ENCODE data around the gene RCAN2. TPM values are rescaled to one million over a fixed set of nuclear protein-coding genes. Genes with fewer than 3 reads are reported as not detected.

The RCAN2 gene
- total and polyA plus RNA-seq, 2 experiments from 2014 or later, result 6.0 to 9.3 TPM

DNA sequence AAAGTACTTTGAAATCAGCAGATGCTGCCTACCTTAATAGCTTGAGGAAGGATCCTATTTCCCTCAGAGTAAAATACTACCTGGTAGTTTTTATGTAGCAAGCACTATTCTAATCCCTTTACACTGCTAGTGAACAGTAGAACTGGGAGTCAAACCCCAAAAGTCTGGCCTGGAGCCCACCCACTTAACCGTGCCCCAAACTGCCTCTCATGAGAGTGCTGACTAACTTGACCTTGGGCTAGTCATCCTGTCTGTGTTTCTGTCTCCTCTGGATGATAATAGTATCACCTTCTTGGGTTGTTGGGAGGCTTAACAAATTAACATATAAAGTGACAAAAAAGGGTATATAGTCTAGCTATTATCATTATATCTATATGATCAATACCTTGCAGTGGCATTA, 140.5 kb downstream of the RCAN2 start (continued):
- TF ChIP-seq, protein P1, sequence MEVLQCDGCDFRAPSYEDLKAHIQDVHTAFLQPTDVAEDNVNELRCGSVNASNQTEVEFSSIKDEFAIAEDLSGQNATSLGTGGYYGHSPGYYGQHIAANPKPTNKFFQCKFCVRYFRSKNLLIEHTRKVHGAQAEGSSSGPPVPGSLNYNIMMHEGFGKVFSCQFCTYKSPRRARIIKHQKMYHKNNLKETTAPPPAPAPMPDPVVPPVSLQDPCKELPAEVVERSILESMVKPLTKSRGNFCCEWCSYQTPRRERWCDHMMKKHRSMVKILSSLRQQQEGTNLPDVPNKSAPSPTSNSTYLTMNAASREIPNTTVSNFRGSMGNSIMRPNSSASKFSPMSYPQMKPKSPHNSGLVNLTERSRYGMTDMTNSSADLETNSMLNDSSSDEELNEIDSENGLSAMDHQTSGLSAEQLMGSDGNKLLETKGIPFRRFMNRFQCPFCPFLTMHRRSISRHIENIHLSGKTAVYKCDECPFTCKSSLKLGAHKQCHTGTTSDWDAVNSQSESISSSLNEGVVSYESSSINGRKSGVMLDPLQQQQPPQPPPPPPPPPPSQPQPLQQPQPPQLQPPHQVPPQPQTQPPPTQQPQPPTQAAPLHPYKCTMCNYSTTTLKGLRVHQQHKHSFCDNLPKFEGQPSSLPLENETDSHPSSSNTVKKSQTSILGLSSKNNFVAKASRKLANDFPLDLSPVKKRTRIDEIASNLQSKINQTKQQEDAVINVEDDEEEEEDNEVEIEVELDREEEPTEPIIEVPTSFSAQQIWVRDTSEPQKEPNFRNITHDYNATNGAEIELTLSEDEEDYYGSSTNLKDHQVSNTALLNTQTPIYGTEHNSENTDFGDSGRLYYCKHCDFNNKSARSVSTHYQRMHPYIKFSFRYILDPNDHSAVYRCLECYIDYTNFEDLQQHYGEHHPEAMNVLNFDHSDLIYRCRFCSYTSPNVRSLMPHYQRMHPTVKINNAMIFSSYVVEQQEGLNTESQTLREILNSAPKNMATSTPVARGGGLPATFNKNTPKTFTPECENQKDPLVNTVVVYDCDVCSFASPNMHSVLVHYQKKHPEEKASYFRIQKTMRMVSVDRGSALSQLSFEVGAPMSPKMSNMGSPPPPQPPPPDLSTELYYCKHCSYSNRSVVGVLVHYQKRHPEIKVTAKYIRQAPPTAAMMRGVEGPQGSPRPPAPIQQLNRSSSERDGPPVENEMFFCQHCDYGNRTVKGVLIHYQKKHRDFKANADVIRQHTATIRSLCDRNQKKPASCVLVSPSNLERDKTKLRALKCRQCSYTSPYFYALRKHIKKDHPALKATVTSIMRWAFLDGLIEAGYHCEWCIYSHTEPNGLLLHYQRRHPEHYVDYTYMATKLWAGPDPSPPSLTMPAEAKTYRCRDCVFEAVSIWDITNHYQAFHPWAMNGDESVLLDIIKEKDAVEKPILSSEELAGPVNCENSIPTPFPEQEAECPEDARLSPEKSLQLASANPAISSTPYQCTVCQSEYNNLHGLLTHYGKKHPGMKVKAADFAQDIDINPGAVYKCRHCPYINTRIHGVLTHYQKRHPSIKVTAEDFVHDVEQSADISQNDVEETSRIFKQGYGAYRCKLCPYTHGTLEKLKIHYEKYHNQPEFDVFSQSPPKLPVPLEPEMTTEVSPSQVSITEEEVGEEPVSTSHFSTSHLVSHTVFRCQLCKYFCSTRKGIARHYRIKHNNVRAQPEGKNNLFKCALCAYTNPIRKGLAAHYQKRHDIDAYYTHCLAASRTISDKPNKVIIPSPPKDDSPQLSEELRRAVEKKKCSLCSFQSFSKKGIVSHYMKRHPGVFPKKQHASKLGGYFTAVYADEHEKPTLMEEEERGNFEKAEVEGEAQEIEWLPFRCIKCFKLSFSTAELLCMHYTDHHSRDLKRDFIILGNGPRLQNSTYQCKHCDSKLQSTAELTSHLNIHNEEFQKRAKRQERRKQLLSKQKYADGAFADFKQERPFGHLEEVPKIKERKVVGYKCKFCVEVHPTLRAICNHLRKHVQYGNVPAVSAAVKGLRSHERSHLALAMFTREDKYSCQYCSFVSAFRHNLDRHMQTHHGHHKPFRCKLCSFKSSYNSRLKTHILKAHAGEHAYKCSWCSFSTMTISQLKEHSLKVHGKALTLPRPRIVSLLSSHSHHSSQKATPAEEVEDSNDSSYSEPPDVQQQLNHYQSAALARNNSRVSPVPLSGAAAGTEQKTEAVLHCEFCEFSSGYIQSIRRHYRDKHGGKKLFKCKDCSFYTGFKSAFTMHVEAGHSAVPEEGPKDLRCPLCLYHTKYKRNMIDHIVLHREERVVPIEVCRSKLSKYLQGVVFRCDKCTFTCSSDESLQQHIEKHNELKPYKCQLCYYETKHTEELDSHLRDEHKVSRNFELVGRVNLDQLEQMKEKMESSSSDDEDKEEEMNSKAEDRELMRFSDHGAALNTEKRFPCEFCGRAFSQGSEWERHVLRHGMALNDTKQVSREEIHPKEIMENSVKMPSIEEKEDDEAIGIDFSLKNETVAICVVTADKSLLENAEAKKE (CRISPR knock-in tag; IDR thresholded peaks at IDR 0.05), result no peak
- TF ChIP-seq ZNF114 (CRISPR knock-in tag; IDR thresholded peaks at IDR 0.05), result no peak
- no peak for TF ChIP-seq EZH2 (IDR thresholded peaks at IDR 0.05; ENCODE audit: low read depth, unreplicated experiment)
- no peak for TF ChIP-seq EZH2phosphoT487 (IDR thresholded peaks at IDR 0.05; ENCODE audit: unreplicated experiment)
- TF ChIP-seq, protein P2, sequence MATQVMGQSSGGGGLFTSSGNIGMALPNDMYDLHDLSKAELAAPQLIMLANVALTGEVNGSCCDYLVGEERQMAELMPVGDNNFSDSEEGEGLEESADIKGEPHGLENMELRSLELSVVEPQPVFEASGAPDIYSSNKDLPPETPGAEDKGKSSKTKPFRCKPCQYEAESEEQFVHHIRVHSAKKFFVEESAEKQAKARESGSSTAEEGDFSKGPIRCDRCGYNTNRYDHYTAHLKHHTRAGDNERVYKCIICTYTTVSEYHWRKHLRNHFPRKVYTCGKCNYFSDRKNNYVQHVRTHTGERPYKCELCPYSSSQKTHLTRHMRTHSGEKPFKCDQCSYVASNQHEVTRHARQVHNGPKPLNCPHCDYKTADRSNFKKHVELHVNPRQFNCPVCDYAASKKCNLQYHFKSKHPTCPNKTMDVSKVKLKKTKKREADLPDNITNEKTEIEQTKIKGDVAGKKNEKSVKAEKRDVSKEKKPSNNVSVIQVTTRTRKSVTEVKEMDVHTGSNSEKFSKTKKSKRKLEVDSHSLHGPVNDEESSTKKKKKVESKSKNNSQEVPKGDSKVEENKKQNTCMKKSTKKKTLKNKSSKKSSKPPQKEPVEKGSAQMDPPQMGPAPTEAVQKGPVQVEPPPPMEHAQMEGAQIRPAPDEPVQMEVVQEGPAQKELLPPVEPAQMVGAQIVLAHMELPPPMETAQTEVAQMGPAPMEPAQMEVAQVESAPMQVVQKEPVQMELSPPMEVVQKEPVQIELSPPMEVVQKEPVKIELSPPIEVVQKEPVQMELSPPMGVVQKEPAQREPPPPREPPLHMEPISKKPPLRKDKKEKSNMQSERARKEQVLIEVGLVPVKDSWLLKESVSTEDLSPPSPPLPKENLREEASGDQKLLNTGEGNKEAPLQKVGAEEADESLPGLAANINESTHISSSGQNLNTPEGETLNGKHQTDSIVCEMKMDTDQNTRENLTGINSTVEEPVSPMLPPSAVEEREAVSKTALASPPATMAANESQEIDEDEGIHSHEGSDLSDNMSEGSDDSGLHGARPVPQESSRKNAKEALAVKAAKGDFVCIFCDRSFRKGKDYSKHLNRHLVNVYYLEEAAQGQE (IDR thresholded peaks at IDR 0.05; ENCODE audit: unreplicated experiment), result no peak
- TF ChIP-seq POLR2AphosphoS5 (IDR thresholded peaks at IDR 0.05; ENCODE audit: low read depth), result no peak
- no peak for TF ChIP-seq ZNF331 (CRISPR knock-in tag; IDR thresholded peaks at IDR 0.05; ENCODE audit: low read depth)
- TF ChIP-seq JUNB (IDR thresholded peaks at IDR 0.05; ENCODE audit: unreplicated experiment), result no peak
- TF ChIP-seq CREB1 (CRISPR knock-in tag; IDR thresholded peaks at IDR 0.05; ENCODE audit: low read depth), result no peak
- TF ChIP-seq, protein P3, sequence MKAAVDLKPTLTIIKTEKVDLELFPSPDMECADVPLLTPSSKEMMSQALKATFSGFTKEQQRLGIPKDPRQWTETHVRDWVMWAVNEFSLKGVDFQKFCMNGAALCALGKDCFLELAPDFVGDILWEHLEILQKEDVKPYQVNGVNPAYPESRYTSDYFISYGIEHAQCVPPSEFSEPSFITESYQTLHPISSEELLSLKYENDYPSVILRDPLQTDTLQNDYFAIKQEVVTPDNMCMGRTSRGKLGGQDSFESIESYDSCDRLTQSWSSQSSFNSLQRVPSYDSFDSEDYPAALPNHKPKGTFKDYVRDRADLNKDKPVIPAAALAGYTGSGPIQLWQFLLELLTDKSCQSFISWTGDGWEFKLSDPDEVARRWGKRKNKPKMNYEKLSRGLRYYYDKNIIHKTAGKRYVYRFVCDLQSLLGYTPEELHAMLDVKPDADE (IDR thresholded peaks at IDR 0.05), result no peak
